Stimulated activated CD4-positive, alpha-beta T cell treated with anti-CD3 and anti-CD28 coated beads, TNF-alpha, amount 100 ng/mL, for 48 hours (primary cell): ENCODE results near the gene CCDC27.

ENCODE experiments used
- DNase-seq, 3 donors: peaks; one replicate each; pipeline ENCODE4 v3.0.0-alpha.2; 2020; ENCODE audit warnings: low read depth in 3 of 3

Gene CCDC27

DNA sequence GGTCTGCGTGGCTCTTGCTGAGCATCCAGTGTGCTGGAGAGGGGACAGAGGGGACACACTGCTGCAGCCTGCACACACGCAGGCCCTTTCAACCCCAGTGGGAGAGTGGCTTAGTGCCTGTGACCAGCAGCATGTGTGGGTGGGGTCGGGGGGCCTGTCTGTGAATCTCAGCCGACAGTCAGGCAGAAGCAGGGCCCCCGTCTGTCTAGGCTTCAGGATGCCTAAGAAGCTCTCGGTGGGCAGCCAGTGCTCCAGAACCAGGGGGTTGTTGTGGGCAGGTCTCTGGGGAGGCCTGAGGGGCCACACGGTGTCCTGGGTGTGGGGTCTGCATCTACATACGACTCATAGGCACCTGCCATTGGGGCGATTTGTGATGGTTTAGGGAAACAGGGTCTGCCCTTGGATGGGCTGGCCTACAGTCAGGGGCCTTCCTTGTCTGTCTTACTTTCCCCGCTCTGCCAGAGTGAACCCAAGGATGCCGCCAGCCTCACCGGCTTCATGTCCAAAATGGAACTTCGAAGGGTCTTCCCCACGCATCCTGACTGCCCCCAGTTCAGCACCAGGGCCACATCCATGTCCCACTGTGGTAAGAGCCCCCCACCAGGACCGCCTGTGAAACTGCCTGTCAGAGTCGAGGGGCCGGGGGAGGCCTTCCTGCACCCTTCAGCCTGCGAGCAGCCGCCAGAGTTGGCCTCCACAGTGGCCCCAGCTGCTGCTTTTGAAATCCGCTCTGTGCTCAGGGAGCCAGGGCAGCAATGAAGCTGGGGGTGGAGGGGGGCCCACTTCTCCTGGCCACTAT lies 1.6 kb downstream of the CCDC27 start:
- DNase-seq: no peak

DNA sequence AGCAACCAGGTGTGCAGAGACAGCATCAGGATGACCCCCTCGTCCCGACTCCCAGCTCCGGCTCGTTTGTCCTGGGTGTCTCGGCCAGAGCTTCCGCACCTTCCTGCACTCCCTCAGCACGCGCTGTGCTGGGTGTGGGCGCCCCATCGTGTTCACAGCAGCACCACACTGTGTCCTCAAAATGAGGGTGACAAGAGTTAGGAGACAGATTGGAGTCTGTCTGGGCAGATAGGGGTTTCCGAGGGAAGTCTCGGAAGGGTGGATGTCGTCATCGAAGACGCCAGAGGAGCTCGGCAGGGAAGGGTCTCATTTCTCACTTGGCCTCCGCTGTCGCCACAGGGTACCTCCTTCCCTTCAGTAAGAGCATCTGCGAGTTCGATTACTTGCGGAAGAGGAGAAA lies 4.1 kb downstream of the CCDC27 start:
- no peak for DNase-seq

DNA sequence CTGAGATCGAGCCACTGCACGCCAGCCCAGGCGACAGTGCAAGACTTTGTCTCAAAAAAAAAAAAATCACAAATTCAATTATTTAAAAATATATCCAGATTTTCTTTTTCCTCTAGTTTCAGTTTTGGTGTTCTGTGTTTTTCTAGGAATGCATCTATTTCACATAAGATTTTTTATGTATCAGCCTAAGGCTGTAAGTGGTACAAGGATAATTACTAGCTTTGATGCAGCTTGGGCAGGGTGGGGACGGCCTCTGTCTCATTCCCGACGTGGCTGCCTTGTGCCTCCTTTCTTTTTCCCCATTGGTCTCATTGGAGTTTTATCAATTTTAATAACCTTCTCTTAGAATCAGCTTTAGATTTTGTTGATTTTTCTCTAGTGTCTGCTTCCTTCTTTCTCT lies 6.9 kb downstream of the CCDC27 start:
- no peak for DNase-seq

DNA sequence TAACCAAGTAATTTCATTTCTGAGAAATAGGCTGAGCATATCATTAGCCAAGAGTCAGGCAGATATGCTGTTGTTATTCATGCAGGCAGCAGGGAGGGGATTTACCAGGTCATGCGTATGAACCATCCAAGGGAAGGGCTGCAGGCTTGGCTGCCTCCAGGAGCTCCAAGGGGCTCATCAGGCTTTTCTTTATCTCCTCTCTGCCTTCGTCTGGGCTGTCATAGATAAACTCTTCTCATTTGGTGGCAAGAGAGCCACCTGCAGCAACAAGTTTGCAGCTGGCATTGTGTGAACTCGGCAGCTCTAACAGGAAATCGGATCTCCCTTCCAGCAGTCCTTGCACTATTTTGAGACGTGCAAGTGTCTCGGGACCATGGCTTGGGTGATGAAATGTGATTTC lies 7.5 kb downstream of the CCDC27 start:
- DNase-seq: no peak

DNA sequence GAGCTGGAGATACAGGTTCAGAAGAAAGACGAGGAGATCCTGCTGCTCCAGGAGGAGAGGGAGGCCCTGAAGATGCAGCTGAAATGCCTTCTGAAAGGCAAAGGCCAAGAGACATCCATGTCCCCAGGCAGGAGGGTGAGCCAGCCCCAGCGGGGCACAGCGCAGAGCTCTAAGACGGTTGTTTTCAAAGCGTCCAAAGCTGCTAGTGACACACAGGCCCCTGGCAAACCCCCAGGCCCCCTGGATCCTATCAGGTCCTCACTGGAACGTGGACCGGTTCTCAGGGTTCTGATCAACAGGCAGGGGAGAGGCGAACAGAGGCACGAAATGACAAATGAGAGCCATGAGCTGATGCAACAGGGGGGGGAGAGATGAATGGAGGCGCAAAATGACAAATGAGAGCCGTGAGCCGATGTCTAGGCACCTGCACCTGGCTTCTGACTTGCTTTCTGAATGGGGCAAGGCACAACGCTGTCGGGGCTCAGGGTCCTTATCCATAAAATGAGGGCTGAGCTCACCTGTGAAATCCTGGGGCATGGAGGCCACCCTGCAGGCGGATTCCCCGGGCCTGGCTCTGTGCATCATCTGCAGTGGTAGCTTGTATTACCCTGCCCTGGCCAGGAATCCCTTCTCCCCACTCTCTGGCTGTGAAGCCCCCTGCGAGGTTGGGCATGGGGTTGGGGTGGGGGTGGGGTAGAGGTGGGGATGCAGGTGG lies 9.2 kb downstream of the CCDC27 start:
- DNase-seq: no peak

DNA sequence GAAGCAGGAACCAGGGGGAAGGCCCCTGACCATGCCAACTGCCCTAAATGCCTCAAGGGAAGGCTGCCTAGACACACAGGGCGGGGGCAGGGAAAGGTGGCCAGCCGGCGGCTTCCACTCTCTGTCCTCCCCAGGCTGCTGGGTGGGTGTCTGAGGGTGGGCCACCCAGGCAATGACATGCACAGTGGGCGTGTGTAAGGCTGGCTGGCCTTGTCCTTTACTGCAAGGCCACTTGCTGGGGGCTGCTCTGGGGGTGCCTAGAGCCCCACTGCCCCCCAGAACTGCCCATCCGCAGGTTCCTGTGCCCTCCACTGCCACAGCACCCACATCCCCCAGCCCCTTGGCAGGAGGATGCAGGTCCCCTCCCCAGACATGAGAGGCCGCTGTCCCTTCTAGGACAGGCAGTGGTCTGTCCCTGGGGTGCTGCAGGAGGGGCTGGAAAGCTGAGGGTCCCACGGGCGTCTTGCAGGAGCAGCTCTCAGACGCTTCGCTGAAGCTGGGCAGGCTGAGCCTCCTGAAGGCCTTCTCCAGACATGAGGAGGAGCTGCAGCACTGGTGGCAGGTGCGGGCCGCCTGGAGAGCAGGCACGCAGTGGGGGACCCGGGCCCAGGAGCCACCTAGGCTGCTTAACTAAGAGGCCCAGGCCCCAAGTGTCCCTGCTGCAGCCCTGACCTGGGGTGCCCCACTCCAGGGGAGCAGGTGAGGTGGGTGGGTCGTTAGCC lies 10.1 kb downstream of the CCDC27 start:
- DNase-seq: no peak

DNA sequence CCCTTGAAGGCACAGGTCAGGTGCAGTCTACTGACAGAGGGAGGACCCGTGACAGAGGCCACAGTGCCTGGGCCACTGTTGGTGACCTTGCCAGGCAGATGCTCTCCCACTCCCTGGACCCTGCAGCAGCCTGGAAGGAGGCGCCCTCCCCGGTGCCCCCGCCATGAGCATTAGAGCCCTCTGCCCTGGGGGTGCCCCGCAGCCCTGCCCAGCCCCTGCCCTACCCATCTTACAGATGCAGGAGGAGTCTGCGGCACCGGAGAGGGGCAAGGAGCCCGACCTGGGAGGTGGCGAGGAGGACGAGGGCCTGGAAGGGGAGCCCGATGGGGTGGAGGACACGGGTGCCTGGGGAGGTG lies 10.6 kb downstream of the CCDC27 start:
- no peak for DNase-seq

DNA sequence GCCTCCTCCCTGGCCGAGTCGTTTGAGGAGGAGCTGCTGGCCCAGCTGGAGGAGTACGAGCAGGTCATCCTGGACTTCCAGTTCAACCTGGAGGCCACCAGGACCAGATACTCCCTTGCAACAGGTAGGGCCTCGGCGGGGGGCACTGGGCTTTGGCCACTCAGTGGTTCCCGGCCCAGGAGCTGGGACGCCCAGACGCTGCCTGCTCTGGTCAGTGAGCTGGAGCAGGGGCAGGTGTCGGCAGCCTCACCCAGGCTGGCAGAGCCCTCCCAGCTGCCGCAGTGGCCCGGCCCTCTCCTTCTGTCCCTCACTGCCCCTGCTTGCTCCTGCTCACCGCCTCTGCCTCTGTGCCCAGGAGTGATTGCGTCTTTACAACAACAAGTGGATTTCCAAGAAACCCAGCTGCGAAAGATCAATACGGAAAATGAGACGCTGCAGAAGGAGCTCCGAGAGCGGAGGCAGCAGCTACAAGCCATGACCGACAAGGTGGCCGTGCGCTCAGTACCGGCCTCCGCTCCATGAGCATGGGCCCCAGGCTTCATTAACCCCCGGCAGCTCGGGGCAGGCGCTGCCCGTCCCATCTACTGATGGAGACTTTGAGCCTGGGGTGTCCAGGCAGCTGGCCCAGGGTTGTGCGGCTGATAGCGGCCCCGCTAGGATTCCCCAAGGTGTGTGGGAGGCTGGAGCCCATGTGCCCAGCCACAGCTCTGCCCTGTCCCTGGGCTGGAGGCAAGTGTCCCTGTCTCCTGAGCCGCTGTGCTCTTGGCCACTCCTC lies 11.3 kb downstream of the CCDC27 start:
- no peak for DNase-seq

DNA sequence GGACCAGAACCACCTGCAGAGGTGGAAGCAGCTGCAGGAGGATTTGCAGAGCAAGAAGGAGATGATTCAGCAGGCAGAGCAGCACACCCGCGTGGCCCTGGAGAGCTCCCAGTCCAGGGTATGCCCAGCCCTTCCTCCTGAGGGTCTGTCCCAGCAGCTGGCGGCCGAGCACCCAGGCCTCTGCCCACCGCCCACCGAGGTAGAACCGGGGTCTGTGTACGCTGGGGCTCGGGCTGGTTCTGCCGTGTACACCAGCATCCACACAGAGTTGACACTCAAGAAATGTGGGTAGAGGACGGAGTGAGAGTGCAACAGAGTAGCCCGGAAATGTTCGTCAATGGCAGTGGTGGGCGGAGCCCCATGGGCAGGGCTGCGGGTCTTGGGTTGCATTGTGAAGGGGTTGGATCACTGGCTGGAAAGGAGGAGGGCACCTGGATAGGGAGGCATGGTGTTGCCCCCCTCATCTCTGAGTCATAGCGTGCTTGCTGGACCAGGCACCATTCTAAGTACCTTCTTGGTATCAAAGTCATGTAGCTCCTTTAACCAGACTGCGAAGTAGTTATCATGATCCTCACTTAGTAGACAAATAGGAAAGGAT lies 15.2 kb downstream of the CCDC27 start:
- no peak for DNase-seq

DNA sequence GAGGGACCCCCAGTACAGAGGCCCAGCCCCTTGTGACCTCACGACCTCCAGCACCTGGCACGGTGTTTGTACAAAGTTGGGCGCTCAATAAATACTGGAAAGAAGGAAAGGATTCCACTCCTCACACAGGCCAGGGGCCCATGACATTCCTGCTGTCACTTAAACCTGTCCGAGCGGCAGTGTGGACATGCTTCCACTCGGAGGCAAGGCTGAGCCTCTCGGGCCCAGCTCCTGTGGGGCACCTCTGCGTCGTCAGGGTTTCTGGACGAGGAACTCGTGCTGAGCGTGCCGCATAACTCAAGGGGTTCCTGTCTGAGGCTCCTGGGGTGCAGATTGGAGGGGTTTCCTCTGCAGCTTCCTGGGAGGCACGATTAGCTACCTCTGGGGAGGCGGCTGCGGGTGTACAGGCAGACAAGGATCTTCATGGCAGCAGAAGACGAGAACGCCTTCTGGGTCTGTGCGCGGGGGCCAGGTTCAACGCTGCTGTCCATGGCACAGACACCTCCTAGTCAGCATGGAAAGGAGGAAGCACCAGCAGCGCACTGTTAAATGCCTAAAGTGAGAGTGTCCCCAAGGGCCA lies 16.7 kb downstream of the CCDC27 start:
- no peak for DNase-seq

DNA sequence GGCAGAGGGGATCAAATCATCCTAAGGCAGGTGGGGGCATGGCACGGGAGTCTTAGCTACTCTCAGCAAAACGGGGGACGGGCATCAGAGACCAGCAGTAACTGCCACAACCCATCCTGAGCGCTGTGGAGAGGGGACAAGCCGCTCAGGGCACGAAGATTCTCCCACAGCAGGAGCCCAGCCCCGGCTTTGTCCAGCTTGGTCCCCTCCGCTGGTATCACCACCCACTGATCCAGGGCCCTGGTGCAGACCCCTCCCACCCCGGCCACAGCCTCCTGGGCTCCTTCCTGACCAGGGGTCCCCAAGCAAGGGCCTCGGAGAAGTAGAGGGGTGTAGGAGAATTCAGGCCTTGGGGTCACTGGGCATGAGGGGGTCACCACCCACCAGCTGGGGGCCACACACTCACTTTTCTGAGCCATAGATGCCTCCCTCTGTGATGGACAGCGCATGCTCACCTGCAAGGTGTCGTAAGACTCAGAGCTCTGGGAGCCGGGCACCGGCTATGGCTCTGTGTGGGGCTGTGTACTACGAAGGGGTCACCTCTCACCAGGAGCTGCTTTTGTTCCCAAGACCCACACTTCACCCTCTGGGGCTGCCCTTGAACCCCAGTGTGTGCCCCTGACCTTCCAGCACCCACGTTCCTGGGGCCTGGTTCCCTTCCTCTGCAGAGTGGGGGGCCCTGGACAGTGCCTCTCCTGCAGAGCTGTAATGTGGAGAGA lies 18.0 kb downstream of the CCDC27 start:
- DNase-seq: no peak

DNA sequence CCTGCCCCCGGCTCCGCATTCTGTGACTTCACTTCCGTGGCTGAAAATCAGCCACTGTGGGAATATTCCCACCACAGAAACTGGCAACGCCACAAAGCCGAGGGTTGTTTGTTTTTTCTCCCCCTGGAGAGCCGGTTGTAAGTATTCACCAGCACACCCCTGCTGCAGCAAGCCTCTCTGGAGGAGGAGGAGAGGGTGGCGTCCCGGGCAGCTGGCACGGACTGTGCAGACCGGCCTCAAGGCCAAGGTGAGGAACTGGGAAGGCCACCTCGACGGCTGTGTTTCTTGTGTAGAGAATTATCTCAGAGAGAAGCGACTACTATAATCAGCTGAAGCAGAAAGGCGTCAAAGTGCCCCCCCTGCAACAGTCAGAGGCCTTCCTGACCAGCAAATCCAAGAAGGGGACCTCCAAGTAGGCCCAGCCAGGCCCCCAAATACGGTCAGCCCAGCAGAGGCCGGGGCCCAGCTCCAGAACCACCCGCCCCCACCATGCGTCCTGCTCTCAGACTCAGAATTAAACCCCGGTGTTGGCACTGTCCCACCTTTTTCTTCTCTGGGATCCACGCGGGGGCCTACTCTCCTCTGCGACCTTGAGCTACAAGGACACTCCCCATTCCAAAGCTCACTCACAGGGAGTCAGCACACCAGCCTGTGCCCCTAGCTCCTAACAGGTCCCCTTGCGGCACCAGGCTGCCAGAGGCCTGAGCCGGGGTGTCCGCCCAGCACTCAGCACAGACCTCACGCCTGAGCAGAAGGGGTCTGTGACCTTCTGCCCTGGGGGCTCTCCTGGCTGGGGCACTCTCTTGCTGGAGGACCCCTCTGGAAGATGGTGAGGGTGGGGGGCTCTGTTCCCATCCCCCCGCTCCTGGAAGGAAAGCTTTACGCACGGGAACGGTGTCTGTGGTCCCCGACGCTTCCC lies 19.1 kb downstream of the CCDC27 start:
- DNase-seq: no peak

DNA sequence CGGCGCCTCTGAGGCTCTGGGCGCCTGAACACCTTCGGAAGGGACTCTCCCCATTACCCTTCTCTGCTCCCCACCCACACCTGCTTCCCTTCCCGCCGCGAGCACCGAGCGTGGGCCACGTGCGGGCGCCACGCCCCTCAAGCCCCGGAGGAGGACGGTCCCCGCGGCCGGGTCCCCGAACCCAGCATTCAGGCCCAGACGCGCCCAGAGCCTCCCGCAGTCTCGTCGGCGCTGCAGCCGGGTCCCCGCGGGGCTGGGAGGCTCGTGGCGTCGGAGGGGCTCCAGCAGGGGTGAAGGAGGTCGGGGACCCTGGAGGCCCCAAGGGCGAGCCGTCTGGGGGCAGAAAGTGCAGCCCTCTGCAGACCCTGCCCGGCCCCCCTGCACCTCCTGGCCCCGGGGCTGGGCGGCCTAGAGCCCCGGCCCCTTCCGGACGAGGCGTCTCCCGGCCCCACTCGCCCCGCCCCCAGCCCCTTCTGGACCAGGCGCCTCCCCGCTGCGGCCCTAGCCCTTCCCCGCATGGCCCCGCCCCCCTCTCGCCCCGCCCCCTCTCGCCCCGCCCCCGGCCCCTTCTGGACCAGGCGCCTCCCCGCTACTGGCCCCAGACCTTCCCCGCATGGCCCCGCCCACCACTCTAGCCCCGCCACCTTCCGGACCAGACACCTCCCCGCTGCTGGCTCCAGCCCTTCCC lies 19.9 kb downstream of the CCDC27 start:
- DNase-seq: peak; percentile 71 to 90 (median 79)

DNA sequence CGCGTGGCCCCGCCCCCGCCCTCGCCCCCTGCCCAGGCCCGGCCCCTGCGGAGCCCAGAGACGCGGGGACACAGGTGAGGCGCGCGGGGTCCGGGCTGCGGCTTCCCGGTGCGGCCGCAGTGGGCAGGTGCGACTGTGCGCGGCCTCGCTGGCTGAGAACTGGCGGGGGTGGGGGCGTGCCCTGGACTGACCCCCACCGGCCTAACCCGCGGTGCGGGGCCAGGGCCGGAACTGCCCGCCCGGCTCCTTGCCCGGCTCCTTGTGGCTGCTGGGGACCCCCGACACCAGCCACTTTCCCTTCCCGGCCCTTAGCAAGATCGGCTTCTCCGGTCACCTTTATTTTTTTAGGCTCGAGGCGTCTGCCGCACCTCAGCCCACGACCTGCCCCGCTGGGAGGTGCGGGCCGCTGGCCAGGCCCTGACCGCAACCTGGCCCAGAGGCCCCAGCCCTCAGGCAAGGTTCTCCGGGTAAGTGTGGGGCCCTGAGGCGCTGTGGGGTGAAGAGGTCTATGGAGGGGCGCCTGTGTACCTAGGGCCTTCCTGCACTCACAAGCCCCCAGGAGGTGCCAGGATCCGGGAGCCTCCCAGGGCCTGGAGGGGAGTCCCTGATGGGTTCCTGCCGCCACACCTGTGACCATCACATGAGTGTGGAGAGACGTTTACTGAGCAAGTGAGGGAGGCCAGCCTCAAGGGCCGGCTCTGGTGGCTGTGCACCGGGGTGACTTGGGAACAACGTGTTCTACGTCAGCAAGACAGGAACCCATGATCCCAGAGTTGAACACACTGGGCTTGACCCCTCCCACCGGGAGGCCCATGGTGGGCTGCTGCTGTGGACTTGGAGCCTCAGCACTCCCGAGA lies 20.7 kb downstream of the CCDC27 start, which contains the start of gene SMIM1:
SMIM1 (plus strand) TSS at position 35 of the 857 bp plus-strand sequence. CDS start 2,625 bp downstream, outside the sequence.
- DNase-seq: no peak

DNA sequence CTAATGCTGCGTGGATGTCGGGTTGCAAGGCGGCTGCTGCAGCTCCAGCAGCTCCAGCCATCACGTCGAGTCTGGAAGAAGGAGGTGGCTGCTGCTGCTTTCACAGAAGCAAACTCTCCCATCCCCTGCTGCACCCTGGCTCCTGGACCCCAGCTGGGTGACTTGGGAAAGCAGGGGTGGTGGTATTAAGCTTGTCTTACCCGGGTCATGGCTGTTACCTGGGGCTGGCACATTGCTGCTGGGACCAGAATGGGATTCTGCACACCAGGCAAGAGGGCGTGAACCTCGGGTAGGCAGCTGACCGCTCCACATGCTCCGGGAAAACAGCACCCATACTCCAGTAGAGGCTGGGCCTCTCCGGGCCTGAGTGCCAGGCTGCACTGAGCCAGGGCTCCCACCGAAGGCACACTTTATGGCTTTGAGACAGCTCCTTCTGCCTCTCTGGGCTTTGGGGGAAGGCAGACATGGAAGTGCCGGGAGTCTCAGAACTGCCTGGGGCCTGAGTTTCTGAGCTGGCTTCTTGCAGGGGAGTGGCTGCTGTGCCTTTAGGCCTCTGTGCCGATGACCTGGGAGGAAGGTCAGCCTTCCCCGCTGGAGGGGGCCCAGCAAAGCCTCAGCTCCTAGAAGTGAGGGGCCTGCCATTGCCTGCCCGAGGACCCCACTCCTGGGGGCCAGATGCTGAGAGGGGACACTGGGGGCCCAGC lies 21.5 kb downstream of the CCDC27 start:
- DNase-seq: no peak

DNA sequence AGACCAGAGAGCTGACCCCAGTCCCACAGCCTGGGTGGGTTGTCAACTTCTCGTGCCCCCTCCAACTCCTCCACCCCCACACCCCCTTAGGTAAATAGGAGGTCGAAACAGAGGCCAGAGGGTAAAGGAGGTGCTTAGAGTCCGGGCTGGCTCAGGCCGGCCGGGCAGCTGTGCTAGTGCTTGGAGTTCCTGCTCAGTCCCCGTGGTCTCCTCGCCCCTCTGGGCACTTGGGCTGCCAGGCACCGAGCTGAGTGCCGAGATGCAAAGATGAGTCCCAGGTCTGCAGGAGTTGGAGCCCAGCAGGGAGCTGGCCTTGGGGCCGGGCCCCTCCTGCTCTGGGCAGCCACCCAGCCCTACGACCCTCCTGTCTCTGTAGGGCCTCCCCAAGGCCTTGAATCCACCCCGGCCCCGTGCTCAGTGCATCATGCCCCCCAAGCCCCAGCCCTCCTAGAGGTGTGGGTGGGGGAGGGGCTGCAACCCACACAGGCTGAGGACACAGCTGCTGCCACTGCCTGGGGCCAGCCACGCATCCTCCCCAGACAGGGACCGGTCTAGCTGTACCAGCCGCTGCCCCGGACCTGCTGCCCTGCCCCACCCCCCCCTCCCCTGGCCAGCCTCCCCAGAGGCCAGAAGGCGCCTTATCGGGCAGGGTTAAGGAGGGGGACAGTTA lies 22.2 kb downstream of the CCDC27 start:
- no peak for DNase-seq
